ENCODE measurements around the gene NEK2.

- TF ChIP-seq ZNF70 (CRISPR knock-in tag; IDR thresholded peaks at IDR 0.05) (no peak), POU6F1 (CRISPR knock-in tag; IDR thresholded peaks at IDR 0.05; ENCODE audit: borderline replicate concordance, low read depth) (no peak), CSDC2 (CRISPR knock-in tag; IDR thresholded peaks at IDR 0.05) (no peak), PATZ1 (CRISPR knock-in tag; IDR thresholded peaks at IDR 0.05; ENCODE audit: borderline replicate concordance) (no peak), OSR1 (CRISPR knock-in tag; IDR thresholded peaks at IDR 0.05) (no peak), CREB5 (CRISPR knock-in tag; IDR thresholded peaks at IDR 0.05; ENCODE audit: low read depth) (no peak), TOX (CRISPR knock-in tag; IDR thresholded peaks at IDR 0.05; ENCODE audit: borderline replicate concordance) (no peak), ARNTL (CRISPR knock-in tag; IDR thresholded peaks at IDR 0.05; ENCODE audit: borderline replicate concordance, low read depth) (no peak)
Observed at GRCh38 chr1:211653959-211654496, 21.4 kb downstream of the NEK2 start.

All from SK-N-SH treated with all-trans-retinoic acid at 6 μM for 48 hours (cell line).